HT-29 (cell line): ENCODE data around the gene IMMP2L. TPM values are rescaled to one million over a fixed set of nuclear protein-coding genes. Genes with fewer than 3 reads are reported as not detected.
"Not testable (repeated sequence)": the region's sequence is repeated elsewhere in the genome, so short reads cannot be mapped to it uniquely, and the experiment has no call there.

ENCODE experiments used
- DNase-seq: peaks from one replicate; pipeline ENCODE4 v3.0.0-alpha.2; 2015; ENCODE audit warnings: low spot score
- total RNA-seq: library from RNA; depleted of rRNA; stranded (reverse); fragments of >200 nt; shearing (Covaris generic); gene quantifications from 2 replicates; pipeline ENCODE4 v1.2.3, GENCODE V29; 2014; rRNA removed

IMMP2L gene
- 5.3 and 8.2 TPM in 2 replicates for total RNA-seq

DNA sequence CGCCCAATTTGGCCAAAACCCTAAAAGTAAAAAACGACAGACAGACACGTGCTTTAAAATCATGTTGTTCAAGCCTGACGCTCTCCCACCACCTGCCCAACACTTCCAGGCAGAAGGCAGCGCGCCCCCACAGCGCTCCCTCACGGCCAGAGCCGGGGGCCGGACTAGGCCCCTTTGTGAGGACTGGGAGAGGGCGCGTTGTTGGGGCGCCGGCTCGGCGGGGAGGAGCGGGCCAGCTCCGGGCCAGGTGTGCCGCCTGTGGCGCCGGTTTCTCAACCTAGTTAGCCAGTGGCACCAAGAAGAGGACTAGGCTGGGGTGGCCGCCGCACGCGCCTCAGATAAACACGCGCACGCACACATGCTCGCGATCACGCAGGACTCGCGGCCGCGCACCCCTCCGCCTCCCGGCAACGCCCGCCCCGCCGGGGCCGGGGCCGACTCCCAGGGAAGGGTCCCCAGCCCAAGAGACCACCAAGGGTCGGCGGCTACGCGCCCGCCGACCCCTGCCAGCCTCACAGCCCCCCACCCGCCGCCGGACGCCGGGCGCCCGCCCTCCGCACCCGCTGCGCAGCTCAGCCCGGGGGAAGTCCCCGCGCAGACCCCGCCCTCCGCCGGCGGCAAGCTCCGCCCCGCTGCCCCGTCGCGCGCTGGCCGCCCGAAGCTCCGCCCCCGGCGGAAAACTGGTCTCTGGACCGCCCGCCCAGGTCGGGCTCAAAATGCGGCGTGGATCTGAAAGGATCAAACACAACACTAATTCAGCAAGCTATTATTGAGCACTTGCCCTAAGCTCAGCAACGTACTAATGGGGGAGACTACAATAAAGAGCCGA is at the start of gene IMMP2L:
TSS of gene IMMP2L (minus strand) at position 589 of the 829 bp plus-strand sequence.
- peak; percentile 94 for DNase-seq

DNA sequence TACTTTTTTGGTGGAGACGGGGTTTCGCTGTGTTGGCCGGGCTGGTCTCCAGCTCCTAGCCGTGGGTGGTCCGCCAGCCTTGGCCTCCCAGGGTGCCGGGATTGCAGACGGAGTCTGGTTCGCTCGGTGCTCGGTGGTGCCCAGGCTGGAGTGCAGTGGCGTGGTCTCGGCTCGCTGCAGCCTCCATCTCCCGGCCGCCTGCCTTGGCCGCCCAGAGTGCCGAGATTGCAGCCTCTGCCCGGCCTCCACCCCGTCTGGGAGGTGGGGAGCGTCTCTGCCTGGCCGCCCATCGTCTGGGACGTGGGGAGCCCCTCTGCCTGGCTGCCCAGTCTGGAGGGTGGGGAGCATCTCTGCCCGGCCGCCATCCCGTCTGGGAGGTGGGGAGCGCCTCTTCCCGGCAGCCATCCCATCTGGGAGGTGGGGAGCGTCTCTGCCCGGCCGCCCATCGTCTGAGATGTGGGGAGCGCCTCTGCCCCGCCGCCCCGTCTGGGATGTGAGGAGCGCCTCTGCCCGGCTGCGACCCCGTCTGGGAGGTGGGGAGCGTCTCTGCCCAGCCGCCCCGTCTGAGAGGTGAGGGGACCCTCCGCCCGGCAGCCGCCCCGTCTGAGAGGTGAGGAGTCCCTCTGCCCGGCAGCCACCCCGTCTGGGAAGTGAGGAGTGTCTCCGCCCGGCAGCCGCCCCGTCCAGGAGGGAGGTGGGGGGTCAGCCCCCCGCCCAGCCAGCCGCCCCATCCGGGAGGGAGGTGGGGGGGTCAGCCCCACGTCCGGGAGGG is 47.4 kb upstream of the IMMP2L start:
- DNase-seq: not testable (repeated sequence)

DNA sequence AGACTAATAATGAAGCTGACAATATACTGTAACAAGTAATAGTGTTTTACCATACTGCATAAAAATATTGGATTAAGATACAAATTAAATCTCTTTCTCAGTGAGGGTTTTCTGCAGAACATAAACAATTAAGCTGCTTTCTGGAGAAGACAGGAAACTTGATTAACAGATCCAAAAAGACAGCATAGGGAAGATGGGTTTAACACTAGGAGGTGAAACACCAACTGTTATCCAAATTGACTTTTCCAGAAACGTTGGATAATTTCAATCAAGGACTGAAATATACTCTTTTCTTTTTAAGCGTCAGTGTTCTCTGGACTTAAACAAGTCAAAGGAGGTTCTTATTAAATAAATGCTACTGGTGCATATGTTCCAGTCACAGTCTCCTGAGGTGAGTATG is 45.3 kb upstream of the IMMP2L start:
- DNase-seq: no peak

DNA sequence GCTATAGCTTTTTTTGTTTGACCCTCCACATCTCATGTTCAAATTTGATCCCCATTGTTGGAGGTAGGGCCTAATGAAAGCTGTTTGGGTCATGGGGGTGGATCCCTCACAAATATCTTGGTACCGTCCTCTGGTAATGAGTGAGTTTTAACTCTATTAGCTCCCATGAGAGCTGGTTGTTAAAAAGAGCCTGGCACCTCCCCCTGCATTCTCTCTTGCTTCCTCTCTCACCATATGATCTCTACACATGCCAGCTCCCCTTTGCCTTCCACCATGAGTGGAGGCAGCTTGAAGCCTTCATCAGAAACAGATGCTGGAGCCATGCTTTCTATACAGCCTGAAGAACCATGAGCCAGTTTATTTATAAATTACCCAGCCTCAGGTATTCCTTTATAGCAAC is 43.0 kb upstream of the IMMP2L start:
- DNase-seq: no peak

DNA sequence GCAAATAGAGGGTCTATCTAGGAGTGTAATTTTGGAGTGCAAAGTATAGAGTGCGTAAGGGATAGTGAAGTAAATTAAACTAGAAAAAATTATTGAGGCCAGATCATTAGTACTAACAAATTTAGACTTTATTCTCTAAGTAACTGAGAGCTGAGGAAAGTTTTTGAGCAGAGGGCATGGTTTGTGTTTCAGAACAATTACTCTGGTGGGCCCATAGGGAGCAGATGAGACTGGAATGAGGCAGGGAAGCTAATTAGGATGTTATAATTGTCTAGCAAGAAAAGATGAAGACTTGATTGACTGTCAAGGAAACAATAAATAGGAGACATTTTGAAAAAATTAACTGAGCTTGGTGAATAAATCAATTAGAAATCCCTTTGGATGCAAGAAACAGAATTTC is 37.8 kb upstream of the IMMP2L start:
- DNase-seq: no peak

DNA sequence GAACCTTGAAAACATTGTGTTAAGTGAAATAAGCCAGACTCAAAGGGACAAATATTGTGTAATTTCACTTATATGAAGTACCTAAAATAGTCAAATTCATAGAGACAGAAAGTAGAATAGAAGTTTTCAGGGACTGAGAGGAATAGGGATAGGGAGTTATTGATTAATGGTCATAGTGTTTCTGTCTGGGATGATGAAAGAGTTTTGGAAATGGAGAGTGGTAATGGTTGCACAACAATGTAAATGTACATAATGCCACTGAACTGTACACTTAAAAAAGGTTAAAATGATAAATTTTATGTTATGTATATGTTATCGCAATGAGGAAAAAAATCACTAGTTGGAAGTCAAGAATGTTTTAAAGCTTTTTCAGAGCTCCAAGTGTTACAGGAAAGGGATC is 33.5 kb upstream of the IMMP2L start:
- DNase-seq: no peak

DNA sequence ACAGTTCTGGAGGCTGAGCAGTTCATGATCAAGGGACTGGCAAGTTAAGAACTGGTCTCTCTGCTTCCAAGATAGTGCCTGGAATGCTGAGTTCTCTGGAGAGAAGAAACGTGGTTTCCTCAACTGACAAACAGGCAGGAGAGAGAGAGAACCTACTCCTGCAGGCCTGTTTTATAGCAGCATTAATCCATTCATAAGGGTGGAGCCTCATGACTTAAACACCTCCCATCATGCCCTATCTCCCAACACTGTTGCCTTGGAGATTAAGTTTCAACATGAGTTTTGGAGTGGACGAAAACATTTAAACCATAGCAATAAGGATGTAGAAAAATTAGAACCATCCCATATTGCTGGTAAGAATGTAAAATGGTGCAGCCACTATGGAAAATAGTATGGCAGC is 32.3 kb upstream of the IMMP2L start:
- DNase-seq: no peak

DNA sequence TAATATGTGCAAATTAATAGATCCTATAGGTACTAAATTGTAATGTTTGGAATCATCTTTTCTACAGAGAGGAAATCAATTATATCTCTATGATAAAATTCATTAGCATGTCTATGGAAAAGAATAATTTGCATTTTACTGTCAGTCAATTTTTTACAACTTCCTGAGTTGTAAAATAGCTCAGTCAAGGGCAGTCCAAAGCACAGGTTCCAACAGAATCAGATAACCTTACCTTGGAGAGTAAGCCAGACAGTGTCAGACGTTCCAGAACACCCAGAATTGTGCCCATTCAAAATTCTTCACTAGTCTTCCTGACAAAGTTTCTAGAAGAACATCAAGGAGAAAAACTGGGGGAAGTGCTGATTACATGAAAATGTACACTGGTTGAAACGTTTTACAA is 31.1 kb upstream of the IMMP2L start:
- no peak for DNase-seq

DNA sequence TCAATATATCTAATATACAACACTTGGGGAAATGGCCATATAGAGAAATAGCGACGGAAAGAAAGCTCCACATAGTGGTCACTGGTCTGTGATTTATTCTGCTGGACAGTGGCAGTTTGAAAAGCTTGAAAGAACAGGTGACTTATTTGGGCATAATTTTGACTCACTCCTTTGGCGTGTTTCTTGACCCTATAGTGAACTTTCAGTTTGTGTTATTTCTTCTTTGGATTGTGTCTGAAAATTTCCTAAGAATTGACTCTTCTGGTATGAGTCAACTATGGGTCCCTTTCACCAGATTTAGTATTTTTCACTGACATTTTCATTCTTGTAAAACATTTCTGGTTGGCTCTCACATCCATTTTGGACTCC is 25.8 kb upstream of the IMMP2L start:
- DNase-seq: no peak

DNA sequence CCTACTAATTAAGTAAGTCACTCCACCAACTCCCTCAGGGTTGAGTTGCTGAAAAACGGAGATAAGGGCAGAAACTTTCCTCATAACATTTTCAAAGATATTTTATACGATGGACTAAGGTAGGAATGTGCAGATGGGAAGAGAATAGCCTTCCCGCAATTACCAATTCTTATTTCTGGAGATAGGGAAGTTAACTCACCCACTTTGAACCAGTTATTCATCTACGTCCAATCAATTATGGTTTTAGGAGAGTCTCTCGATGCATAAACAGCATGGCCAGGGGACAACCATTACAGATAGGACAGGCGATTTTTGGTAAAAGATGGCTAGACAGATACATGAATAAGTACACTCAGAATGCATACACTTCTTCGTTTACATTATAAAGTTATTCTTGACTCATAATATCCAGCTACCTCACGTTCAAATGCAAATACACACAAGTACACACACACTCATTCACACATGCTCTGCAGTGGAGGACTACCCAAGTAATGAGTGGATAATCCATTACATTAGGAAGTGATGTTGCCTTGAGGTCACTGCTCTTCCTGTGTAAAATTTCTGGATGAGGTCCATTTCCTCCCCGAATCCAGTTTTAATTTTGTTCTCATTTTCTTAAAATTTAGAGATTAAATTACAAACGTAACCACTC is 25.2 kb upstream of the IMMP2L start:
- no peak for DNase-seq

DNA sequence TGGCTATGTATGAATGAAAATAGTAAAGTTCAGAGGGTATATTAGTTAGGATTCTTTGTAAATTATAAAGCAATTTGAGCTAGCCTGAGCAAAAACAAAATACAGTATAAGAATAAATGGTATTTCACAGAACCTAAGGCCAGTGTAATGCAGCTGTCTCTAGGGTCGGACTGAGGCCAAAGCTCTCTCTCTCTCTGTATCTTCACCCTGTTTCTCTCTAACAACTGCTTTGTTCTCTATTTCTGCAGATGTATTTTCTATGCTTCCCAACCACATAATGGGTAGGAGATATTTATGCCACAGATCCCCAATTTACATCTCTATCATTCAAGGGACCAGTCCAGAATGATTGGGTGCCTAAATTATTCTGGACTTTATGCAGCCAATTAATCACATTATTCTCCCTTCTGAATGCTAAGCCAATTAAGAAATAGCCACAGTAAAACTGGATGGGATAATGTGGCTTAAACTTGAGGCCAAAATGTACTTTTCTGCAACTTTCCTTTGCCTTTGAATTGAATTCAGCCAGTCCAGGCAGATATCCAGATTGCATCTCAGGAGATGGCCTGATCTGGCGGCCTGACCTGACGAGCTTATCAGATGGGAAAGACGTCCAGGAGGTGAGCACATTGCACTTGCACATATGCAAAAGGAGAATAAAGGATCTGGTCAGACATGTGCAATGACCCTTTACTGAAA is 24.6 kb upstream of the IMMP2L start:
- DNase-seq: no peak

DNA sequence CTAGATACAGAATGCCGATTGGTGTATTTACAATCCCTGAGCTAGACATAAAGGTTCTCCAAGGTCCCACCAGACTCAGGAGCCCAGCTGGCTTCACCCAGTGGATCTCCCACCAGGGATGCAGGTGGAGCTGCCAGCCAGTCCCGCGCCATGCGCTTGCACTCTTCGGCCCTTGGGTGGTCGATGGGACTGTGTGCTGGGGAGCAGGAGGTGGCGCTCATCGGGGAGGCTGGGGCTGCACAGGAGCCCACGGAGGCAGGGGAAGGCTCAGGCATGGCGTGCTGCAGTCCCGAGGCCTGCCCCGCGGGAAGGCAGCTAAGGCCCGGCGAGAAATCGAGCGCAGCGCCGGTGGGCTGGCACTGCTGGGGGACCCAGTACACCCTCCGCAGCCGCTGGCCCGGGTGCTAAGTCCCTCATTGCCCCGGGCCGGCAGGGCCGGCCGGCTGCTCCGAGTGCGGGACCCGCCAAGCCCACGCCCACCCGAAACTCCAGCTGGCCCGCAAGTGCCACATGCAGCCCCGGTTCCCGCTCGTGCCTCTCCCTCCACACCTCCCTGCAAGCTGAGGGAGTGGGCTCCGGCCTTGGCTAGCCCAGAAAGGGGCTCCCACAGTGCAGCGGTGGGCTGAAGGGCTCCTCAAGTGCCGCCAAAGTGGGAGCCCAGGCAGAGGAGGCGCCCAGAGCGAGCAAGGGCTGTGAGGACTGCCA is 19.6 kb upstream of the IMMP2L start:
- not testable (repeated sequence) for DNase-seq

DNA sequence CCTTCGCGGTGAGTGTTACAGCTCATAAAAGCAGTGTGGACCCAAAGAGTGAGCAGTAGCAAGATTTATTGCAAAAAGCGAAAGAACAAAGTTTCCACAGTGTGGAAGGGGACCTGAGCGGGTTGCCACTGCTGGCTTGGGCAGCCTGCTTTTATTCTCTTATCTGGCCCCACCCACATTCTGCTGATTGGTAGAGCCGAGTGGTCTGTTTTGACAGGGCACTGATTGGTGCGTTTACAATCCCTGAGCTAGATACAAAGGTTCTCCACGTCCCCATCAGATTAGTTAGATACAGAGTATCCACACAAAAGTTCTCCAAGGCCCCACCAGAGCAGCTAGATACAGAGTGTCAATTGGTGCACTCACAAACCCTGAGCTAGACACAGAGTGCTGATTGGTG is 18.9 kb upstream of the IMMP2L start:
- not testable (repeated sequence) for DNase-seq

DNA sequence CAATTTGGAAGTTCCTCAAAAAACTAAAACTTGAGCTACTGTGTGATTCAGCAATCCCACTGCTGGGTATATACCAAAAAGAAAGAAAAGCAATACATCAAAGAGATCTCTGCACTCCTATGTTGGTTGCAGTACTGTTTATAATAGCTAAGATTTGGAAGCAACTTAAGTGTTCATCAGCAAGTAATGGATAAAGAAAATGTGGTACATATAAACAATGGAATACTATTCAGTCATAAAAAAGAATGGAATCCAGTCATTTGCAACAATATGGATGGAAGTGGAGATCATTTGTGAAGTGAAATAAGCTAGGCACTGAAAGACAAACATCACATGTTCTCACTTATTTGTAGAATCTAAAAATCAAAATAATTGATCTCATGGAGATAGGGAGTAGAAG is 16.5 kb upstream of the IMMP2L start:
- no peak for DNase-seq

DNA sequence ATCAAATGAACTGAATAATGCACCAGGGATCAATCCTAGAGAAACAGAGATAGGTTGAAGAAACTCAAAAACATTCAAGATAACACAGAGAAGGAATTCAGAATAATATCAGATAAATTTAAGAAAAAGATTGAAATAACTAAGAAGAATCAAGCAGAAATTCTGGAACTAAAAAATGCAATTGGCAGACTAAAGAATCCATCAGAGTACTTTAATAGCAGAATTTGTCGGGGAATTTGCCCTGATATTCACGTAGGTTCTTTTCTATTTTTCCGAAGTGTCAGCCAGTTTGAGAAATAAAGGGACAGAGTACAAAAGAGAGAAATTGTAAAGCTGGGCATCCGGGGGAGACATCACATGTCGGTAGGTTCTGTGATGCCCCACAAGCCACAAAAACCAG is 9.4 kb upstream of the IMMP2L start:
- no peak for DNase-seq

DNA sequence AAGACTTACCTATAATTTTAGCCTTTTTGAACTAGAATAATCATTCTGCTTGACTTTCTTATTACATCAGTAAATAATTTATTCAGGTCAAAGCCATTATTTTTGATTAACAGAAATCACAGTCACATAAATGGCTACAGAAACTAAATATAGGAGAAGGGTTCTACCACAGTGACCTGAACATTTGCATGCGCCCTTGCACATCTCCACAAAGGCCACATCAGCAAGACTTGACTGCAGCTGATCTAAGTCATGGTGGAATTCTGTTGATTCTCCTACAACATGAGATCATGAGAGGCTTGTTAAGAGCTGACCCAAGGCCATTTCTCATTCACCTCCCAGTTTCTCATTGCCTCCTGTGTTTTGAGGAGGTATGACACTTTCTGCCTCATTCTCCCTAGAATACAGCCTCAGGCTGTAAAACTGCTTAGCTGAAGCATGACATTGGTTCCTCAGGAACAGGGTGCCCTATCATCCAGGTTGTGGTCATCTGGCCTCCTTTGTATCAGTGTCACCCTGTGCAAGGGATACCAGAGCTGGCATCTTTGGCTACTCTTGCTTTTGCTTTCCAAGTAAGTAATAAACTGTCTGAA is 6.7 kb upstream of the IMMP2L start:
- DNase-seq: no peak

DNA sequence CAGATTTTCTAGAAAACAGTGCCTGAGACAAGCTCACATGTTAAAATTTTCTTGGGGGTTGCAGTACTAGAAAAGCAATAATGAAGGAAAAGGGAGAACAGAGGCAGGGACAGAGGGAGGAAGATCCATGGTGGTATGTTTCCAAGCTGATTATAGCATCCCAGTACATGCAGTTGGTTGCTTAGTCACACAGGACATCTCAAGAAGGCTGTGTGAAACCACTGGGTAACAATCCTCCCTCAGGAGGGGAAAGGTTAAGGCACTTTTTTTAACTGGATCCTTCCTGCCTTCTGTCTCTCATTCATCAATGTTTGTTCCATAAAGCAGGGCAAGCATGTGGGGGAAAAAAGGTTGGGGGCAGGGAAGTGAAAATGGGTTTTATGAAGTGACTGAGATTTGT is 6.1 kb upstream of the IMMP2L start:
- no peak for DNase-seq

DNA sequence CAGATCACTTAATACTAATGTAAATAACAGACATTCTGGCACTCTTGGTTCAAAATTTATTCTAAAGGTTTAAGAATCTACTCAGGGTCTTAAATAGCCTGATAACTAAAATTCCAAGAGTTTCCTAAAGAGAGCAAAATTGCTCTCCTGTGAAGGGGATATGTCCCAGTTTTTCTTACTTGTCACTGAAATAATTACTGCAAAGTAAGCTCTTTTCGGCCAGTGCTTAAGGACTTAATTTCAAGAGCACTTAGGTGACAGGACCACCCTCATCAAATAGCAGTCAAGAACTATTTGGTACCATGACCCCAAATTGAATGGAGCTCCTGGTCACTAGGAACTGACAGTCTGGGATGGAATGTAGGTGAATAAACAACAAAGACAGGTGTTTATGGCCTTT is 1.8 kb upstream of the IMMP2L start:
- DNase-seq: no peak

DNA sequence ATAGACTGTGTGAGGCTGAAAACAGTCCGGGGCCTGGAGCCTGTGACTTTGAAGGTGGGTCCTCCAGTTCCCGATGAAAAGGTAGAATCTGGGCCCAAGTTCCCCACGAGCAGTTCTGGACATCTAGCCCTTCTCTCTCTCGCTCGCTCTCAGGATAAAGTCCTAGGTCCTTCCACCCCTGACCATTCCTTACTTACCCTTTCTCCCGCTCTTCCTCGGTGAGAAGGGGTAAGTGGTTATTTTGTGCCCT is 713 bp downstream of the IMMP2L start:
- DNase-seq: no peak

DNA sequence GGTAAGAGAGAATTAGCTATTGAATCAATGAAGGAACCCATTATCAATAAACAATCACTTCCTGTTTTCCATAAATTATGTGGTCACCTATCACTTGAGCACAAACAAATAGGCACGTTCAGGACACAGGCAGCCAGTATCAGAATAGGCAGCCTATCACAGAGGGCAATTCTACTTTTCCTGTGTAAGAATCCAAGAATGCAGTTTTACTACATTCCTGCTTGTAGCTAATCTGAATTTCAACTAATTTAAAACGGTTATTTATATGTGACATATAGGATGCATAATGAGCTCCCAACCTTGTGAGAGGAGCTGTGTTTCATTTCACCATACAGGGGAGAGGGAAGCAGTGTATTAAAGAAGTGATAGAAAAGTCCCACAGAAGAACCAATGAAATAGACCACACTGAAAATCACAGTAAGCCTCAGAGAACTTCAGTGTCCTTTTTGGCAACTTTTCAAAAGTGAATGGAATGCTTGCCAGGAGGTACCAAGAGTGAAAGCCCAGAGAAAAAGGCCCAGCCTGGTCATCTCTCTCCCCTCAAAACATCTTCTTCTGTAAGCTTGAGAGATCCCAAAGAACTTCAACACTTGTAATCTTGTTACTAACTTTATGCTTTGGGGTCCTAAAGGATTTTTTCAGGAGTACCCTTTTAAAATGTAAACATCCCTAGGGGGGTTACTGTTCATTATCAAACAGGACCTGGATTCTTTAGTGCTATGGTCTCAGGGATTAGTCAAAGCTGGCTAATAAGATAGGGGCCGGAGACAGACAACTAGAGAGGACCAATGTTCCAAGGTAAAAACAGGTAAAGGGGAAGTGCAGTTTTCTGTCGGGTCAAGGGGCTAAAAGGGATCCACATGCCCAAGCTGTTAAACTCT is 1.3 kb downstream of the IMMP2L start:
- DNase-seq: peak; percentile 61
